Activated CD4-positive, alpha-beta T cell treated with anti-CD3 and anti-CD28 coated beads, Interleukin-2, amount 50 U/mL, for 16 hours (primary cell): Measurements from ENCODE around the gene NADSYN1.

Experiments
- DNase-seq: peaks from one replicate; pipeline ENCODE4 v3.0.0-alpha.2; 2020

The NADSYN1 gene

GRCh38 chr11:71451596-71452198, 1.3 kb upstream of the NADSYN1 start:
- DNase-seq = no peak

GRCh38 chr11:71452199-71453036, 585 bp upstream of the NADSYN1 start:
- peak; percentile 76 for DNase-seq

- no peak for DNase-seq
Observed at GRCh38 chr11:71453918-71454304, 908 bp downstream of the NADSYN1 start.

GRCh38 chr11:71454470-71455113, 1.6 kb downstream of the NADSYN1 start:
- DNase-seq = no peak

GRCh38 chr11:71456294-71456693, 3.3 kb downstream of the NADSYN1 start:
- no peak for DNase-seq

- DNase-seq = no peak
Observed at GRCh38 chr11:71456831-71457230, 3.8 kb downstream of the NADSYN1 start.

GRCh38 chr11:71458146-71459070, 5.4 kb downstream of the NADSYN1 start:
- DNase-seq = no peak

GRCh38 chr11:71459076-71459766, 6.2 kb downstream of the NADSYN1 start:
- DNase-seq = no peak

GRCh38 chr11:71459767-71460320, 6.8 kb downstream of the NADSYN1 start:
- no peak for DNase-seq

- no peak for DNase-seq
Observed at GRCh38 chr11:71461696-71462095, 8.7 kb downstream of the NADSYN1 start.

- no peak for DNase-seq
Observed at GRCh38 chr11:71462726-71463125, 9.7 kb downstream of the NADSYN1 start.

GRCh38 chr11:71463331-71464211, 10.6 kb downstream of the NADSYN1 start:
- DNase-seq = no peak

GRCh38 chr11:71465054-71465453, 12.1 kb downstream of the NADSYN1 start:
- no peak for DNase-seq

- DNase-seq = no peak
Observed at GRCh38 chr11:71466358-71466757, 13.4 kb downstream of the NADSYN1 start.

GRCh38 chr11:71467164-71467563, 14.2 kb downstream of the NADSYN1 start:
- no peak for DNase-seq

GRCh38 chr11:71470946-71471345, 17.9 kb downstream of the NADSYN1 start:
- no peak for DNase-seq

GRCh38 chr11:71472357-71472885, 19.4 kb downstream of the NADSYN1 start:
- DNase-seq = no peak

- DNase-seq = no peak
Observed at GRCh38 chr11:71472941-71473792, 20.2 kb downstream of the NADSYN1 start.

GRCh38 chr11:71473793-71474080, 20.7 kb downstream of the NADSYN1 start:
- DNase-seq = no peak
